ENCODE results near the gene UBALD1. TPM values are rescaled to one million over a fixed set of nuclear protein-coding genes. Genes with fewer than 3 reads are reported as not detected.

The UBALD1 gene
- total and polyA plus RNA-seq, 9 of the 15 experiments (the other 6 are each of a cell fraction or from before 2014, with no cell fraction given): 1.3 to 38.0 (median 6.2) TPM; not detected in 2

DNA sequence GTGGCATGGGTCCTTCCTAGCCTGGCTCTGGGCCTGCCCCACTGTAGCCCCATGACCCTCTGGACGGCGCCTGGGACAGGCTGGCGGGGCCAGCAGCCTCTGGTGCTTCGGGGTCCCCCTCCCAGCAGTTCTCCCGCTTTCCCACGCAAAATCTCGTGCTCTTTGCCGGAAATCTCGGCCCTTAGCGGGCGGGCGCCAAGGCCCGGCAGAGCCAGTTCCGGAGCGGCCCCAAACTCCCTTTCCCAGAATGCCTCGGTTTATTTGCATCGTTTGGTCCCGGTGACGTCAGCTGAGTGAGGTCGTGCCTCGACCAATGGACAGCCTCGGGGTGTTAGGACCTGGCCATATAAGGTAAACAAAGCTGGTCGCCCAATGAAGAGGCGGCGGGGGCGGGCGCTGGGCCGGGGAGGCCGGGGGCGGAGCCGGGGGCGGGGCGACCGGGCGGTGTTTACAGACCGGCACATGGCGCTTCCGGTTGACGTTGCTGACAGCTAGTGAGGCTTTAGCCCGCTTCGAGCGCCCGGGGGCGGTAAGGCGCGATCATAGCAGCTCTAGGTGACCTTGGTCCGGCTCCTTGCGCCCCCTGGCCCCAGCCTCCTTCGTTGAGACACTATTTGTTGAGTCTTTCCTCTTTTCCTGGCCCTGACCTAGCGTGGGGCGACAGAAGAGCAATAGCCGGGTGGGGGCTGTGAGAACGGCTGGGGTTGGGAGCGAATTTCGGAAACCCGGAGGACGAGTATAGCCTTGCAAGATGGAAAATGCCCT lies 1.5 kb upstream of the UBALD1 start:
- POLR2A ChIA-PET: interaction anchor here (0.5 to 2.3 kb wide), 15 partner anchors 8 to 399 kb away, joined by 3 to 22 read pairs (median 4); partner anchors contain the start of genes CORO7, HMOX2 and MGRN1
- under 1% methylated on average over 37 of the region's 57 CpGs for WGBS (ENCODE audit: insufficient coverage, low coverage, missing lambda C conversion rate)
- H3K4me3 ChIP-seq: peak overlapping the region; percentile 94
- FAIRE-seq (peak; percentile 100), DNase-seq (ENCODE audit: extremely low read depth in 1 of 4, low spot score in 3 of 4) (peak; percentile 95 to 100 (median 96)), ATAC-seq (peak; percentile 85)
- CTCF ChIA-PET (ENCODE audit: low intra/inter-chr PET ratio): no interaction called here
- no TSS peak for BruUV-seq (replicated peaks)
- no peaks in the 10 kb centered on the region for H3K9me3 ChIP-seq (replicated peaks; ENCODE audit: control insufficient read depth, insufficient read depth, low read depth, low read length)
- H3K4me2 ChIP-seq (ENCODE audit: insufficient read depth, low read length): peak overlapping the region; percentile 90
- peak overlapping the region; percentile 99 for H3K27ac ChIP-seq (ENCODE audit: extremely low read depth, low read depth, low read length)
- peaks cover 28 to 71% of the 10 kb centered on the region in 2 experiments for H3K4me1 ChIP-seq (replicated peaks in 1 of 2; ENCODE audit: control insufficient read depth in 2 of 2, insufficient read depth in 2 of 2, low read length in 2 of 2)
- H3K36me3 ChIP-seq (ENCODE audit: control insufficient read depth, insufficient read depth, low read length): peaks cover 5% of the 10 kb centered on the region; the same call in 1 of the 3 replicates
- peak overlapping the region; percentile 95 for H2AFZ ChIP-seq (ENCODE audit: low read depth, low read length)
- H3K79me2 ChIP-seq (ENCODE audit: control insufficient read depth, insufficient read depth, low read length): peaks cover 41% of the 10 kb centered on the region
- intact Hi-C loops (cut with micrococcal nuclease) (no loop called here), in situ Hi-C loops (cut with MboI) (no loop called here)
- H3K9ac ChIP-seq (ENCODE audit: insufficient read depth in 1 of 2, low read depth in 2 of 2, low read length in 2 of 2): peak overlapping the region; percentile 98 to 99
- peaks cover 7% of the 10 kb centered on the region for H3K9me1 ChIP-seq (ENCODE audit: control insufficient read depth, insufficient read depth, low read length)
- peaks cover 22% of the 10 kb centered on the region for H4K20me1 ChIP-seq (replicated peaks; ENCODE audit: control insufficient read depth, insufficient read depth, low read length)
- H3K27me3 ChIP-seq (ENCODE audit: control insufficient read depth in 2 of 2, insufficient read depth in 2 of 2, low read length in 2 of 2): no peaks in the 10 kb centered on the region
- TF ChIP-seq RBM25 (IDR thresholded peaks at IDR 0.05; ENCODE audit: low read depth, low read length, severe bottlenecking) (peak; percentile 91), L3MBTL2 (IDR thresholded peaks at IDR 0.05) (peak; percentile 89), ZHX1 (conservative IDR thresholded peaks at IDR 0.05; ENCODE audit: low read length) (0 out of 2 replicates have a peak, but pooled peaks have one; percentile 54), LEF1 (IDR thresholded peaks at IDR 0.05) (0 out of 2 replicates have a peak, but pooled peaks have one; percentile 26), ZEB2 (IDR thresholded peaks at IDR 0.05) (no peak), NEUROD1 (IDR thresholded peaks at IDR 0.05; ENCODE audit: borderline replicate concordance, low read depth, low read length, partially characterized antibody) (peak; percentile 91), NR2C1 (IDR thresholded peaks at IDR 0.05) (peak; percentile 67), NR2C1 (tag; IDR thresholded peaks at IDR 0.05) (peak; percentile 44; the same call in 1 of the 2 replicates)
- TF ChIP-seq, protein P1, sequence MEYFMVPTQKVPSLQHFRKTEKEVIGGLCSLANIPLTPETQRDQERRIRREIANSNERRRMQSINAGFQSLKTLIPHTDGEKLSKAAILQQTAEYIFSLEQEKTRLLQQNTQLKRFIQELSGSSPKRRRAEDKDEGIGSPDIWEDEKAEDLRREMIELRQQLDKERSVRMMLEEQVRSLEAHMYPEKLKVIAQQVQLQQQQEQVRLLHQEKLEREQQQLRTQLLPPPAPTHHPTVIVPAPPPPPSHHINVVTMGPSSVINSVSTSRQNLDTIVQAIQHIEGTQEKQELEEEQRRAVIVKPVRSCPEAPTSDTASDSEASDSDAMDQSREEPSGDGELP (CRISPR knock-in tag; IDR thresholded peaks at IDR 0.05; ENCODE audit: borderline replicate concordance): peak; percentile 64
- TF ChIP-seq, protein P2, sequence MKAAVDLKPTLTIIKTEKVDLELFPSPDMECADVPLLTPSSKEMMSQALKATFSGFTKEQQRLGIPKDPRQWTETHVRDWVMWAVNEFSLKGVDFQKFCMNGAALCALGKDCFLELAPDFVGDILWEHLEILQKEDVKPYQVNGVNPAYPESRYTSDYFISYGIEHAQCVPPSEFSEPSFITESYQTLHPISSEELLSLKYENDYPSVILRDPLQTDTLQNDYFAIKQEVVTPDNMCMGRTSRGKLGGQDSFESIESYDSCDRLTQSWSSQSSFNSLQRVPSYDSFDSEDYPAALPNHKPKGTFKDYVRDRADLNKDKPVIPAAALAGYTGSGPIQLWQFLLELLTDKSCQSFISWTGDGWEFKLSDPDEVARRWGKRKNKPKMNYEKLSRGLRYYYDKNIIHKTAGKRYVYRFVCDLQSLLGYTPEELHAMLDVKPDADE (conservative IDR thresholded peaks at IDR 0.05; ENCODE audit: control insufficient read depth, low read depth, low read length): peak; percentile 72
- TF ChIP-seq, protein P3, sequence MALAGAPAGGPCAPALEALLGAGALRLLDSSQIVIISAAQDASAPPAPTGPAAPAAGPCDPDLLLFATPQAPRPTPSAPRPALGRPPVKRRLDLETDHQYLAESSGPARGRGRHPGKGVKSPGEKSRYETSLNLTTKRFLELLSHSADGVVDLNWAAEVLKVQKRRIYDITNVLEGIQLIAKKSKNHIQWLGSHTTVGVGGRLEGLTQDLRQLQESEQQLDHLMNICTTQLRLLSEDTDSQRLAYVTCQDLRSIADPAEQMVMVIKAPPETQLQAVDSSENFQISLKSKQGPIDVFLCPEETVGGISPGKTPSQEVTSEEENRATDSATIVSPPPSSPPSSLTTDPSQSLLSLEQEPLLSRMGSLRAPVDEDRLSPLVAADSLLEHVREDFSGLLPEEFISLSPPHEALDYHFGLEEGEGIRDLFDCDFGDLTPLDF (CRISPR knock-in tag; IDR thresholded peaks at IDR 0.05): 0 out of 2 replicates have a peak, but pooled peaks have one; percentile 49
